ENCODE results near the gene TNNT3.

DNA sequence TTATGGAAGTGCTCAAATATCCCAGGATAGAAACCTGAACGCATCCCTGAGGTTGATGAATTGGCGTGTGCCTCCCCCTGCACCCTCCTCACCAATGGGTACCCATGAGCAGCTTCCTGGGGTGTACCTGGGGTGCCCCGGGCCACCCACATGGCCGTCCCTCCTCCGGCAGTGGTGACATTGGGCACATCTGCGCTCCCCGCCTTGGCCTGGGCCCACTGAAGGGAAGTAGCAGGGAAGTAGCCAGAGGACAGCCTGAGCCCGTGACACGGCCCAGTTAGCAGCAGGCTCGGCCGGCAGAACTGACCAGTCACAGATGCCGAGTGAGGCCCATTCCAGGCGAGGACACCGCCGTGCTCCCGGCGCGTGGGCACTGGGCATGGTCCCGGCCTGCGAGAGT is 44.4 kb downstream of the TNNT3 start:
- TF ChIP-seq POLR2A (IDR thresholded peaks at IDR 0.05; ENCODE audit: low read depth, low read length) (no peak), RFX5 (IDR thresholded peaks at IDR 0.05; ENCODE audit: low read depth, low read length) (no peak), MAZ (IDR thresholded peaks at IDR 0.05; ENCODE audit: borderline replicate concordance, low read depth, low read length) (no peak), MAFK (IDR thresholded peaks at IDR 0.05; ENCODE audit: low read depth, low read length) (no peak), MXI1 (IDR thresholded peaks at IDR 0.05; ENCODE audit: borderline replicate concordance, low read depth, low read length) (no peak)
- TF ChIP-seq, protein P1, sequence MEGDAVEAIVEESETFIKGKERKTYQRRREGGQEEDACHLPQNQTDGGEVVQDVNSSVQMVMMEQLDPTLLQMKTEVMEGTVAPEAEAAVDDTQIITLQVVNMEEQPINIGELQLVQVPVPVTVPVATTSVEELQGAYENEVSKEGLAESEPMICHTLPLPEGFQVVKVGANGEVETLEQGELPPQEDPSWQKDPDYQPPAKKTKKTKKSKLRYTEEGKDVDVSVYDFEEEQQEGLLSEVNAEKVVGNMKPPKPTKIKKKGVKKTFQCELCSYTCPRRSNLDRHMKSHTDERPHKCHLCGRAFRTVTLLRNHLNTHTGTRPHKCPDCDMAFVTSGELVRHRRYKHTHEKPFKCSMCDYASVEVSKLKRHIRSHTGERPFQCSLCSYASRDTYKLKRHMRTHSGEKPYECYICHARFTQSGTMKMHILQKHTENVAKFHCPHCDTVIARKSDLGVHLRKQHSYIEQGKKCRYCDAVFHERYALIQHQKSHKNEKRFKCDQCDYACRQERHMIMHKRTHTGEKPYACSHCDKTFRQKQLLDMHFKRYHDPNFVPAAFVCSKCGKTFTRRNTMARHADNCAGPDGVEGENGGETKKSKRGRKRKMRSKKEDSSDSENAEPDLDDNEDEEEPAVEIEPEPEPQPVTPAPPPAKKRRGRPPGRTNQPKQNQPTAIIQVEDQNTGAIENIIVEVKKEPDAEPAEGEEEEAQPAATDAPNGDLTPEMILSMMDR (conservative IDR thresholded peaks at IDR 0.05; ENCODE audit: low read depth, low read length), result no peak

Measured in IMR-90 (cell line).